GM21447 (cell line): Measurements from ENCODE around the gene PLG.
"Not testable (repeated sequence)": the region's sequence is repeated elsewhere in the genome, so short reads cannot be mapped to it uniquely, and the experiment has no call there.

Source experiments
- ATAC-seq: cut with Tn5 transposase; IDR thresholded peaks from one replicate; pipeline ENCODE4 v1.9.1; 2021; ENCODE audit not compliant: unreplicated experiment

PLG gene

GRCh38 chr6:160701918-160702680 lies at the start of gene PLG:
PLG (plus strand) TSS chr6:160702244; CDS start chr6:160702305, 61 bp downstream.
- ATAC-seq: not testable (repeated sequence)

DNA sequence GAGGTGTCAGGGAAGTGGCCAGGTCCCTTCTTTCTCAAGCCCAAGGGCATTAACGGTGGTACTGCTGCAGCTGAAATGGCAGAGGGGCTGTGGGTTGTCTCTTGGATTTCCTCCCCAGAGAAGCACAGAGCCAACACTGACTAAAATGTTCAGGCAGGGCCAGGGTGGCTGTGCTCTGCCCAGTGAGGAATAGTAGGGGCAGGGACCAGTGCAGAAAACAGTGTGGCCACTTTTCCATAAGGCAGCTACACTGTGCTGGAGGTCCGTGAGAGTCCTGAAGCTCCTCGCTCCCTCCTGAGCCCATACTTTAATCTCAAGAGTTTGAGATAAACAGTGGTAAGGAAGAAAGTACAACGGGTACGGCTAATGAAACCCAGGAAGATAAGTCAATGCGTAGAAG lies 42.5 kb upstream of the PLG start:
- no peak for ATAC-seq

- ATAC-seq: no peak
Observed at GRCh38 chr6:160661216-160661615, 40.8 kb upstream of the PLG start.

- no peak for ATAC-seq
Observed at GRCh38 chr6:160662429-160662828, 39.6 kb upstream of the PLG start.

- ATAC-seq: no peak
Observed at GRCh38 chr6:160662842-160663241, 39.2 kb upstream of the PLG start.

DNA sequence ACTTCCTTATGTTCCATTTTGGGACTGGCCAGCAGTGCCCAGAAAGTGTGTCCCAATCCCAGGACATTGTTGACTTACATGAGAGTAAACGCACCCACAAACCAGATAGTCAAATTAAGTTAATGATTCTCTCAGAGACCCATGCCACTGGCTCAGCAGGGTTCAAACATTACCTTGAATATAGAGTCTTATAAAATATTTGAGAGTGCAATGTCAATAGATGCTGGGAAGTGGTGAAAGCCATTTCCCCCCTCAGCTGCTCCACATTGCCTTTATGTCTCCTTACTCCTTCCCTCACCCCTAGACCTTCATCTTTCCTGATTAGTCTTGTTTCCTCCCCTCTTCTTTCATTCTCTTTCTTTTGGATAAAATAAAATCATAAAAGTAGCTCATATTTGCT lies 37.8 kb upstream of the PLG start, which contains the start of gene LPA:
TSS of gene LPA (minus strand) at position 78 of the 400 bp plus-strand sequence. CDS start at position 17, 61 bp downstream.
- ATAC-seq: not testable (repeated sequence)

- no peak for ATAC-seq
Observed at GRCh38 chr6:160667639-160668481, 34.2 kb upstream of the PLG start.

DNA sequence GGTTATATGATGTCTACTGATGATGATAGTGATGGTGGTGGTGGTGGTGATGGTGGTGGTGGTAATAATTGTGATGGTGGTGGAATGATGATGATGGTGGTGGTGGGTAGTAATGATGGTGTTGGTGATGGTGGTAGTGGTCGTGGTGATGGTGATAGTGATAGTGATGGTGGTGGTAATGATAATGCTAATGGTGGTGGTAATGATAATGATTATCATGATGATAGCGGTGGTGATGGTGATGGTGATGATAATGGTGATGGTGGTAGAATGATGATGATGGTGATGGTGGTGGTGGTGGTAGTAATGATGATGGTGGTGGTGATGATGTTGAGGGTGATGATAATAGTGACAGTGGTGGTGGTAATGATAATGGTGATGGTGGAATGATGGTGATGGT lies 33.5 kb upstream of the PLG start:
- no peak for ATAC-seq

- not testable (repeated sequence) for ATAC-seq
Observed at GRCh38 chr6:160676418-160676817, 25.6 kb upstream of the PLG start.

DNA sequence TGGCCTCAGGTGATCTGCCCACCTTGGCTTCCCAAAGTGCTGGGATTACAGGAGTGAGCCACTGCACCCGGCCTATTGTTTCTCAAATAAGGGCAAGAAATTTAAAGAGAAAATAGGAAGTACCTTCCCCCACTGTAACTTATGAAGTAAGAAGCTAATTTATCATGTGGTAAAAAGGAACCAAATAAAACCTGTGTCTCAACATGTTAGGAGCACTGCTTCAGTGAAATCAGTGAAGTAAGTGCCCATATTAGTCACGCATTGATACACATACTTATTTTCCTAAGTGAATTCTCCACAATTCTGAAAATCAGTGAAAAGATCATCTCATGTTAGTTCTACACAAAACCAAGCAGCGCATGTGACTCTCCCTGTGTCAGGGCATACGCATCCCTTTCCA lies 23.8 kb upstream of the PLG start:
- ATAC-seq: no peak

DNA sequence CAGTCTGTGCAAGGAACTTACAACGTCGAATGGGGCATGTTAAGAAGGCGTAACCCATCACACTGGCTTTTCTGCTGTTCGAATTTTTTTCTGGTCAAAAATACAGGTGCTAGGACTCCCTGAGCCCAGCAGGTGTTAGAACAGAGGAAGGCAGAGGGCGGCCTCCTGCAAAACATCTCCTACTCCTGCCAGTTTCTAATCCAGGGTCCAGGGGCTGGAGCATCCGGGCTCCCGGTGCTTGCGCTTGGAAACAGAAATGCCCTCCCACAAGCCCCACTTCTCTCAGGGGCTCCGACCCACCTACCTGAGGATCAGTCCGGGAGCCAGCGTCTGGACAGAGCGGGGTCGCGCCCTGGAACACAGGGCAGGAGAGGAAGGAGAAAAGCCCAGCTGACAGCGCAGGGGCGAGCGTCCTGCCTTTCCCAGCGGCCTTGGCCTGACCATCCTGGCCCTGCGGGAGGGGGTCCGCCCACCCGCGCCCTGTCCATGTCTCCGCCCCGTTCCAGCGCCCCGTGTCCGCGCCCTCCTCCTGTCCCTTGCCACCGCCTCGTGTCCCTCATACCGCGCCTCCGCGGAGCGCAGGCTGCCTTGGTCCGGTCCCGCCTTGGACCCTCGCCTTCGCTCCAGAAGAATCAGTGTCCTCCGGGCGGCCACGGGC lies 23.2 kb upstream of the PLG start:
- ATAC-seq: no peak

DNA sequence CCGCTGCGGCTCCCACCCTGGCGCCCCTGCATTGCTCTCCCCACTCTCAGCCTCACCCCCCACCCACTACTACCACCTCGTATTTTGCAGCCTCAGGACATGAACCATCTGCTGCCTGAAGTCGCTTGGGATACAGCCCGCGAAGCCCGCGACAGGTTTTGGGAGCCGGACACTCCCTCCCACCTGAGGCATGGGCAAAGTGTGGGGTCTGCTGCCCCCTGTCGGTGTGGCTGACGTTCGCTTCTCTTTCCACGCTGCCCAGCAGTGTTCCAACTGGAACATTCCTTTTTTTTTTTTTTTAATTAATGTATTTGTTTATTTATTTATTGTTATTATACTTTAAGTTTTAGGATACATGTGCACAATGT lies 22.7 kb upstream of the PLG start:
- no peak for ATAC-seq

DNA sequence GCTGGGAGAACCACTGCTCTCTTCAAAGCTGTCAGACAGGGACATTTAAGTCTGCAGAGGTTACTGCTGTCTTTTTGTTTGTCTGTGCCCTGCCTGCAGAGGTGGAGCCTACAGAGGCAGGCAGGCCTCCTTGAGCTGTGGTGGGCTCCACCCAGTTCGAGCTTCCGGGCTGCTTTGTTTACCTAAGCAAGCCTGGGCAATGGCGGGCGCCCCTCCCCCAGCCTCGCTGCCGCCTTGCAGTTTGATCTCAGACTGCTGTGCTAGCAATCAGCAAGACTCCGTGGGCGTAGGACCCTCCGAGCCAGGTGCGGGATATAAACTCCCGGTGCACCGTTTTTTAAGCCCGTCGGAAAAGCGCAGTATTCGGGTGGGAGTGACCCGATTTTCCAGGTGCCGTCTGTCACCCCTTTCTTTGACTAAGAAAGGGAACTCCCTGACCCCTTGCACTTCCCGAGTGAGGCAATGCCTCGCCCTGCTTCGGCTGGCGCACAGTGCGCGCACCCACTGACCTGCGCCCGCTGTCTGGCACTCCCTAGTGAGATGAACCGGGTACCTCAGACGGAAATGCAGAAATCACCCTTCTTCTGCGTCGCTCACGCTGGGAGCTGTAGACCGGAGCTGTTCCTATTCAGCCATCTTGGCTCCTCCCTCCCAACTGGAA lies 16.8 kb upstream of the PLG start:
- ATAC-seq: not testable (repeated sequence)

DNA sequence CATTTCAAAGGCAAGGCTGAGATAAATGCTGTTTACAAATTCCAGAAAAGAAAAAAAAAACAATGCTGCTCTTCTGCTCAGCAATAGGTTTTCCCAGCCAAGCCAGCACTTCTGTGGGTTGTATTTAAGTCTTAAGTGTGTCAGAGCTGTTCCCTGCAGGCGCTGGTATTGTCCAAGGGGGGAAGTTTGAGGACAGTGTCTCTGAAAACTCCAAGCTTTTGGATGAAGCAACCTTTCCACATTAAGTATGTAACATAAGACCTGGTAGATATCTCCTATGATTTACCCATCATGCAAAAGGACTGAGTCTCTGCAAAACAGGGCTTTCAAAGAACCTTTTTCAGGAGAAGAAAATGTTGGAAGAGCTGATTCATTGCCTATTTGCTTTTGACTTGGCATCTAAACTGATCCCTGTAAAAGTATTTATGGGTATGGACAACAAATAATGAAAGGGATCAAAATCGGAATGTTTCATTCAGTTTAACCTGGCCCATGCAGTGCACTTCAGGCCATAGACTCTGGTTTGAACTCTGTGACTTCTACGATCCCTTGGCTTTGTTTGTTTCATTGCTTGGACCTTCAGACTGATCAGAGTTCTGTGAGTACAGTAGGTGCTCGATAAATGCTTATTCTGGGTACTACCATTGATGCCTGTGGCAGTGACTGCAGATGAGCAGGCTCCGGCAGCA lies 16.1 kb upstream of the PLG start:
- ATAC-seq: no peak

GRCh38 chr6:160690458-160690857 lies 11.6 kb upstream of the PLG start:
- no peak for ATAC-seq

- no peak for ATAC-seq
Observed at GRCh38 chr6:160691617-160692016, 10.4 kb upstream of the PLG start.

- no peak for ATAC-seq
Observed at GRCh38 chr6:160692369-160692959, 9.6 kb upstream of the PLG start.

GRCh38 chr6:160695025-160695424 lies 7.0 kb upstream of the PLG start:
- ATAC-seq: not testable (repeated sequence)

DNA sequence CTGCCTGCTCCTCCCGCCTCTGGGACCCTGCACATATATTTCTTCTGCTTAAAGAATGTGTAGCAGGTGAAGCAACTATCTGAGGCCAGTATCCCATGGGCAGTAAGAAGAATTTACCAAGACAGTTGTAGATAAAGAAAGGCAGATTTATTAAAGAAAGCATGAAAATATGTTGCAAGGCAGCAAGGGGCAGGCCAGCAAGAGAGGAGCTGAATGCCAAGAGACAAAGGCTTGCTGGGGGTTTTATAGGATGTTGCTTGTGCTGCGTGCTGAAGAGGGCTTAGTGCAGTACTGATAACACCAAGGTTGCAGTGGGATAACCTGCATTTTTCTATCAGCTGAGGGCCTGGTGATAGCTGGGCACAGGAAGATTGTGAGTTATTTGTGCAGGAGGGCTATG lies 6.4 kb upstream of the PLG start:
- ATAC-seq: not testable (repeated sequence)

DNA sequence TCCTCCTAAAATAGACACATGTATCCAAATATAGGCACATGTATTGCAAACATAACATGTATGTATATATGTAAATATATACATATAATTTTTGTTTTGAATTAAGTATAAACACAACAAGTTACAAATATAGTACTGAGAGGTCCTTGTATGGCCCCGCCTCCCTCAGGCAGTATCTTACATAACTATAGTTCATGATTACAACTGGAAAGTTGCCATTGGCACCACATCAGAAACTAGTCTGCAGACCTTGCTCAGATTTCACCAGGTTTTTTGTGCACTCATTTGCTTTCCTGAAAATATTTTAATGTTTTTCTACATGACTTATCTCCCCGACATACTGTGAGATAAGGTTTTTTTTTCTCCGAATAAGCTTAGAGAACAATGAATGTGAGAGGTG lies 5.2 kb upstream of the PLG start:
- not testable (repeated sequence) for ATAC-seq
